Mononuclear cell (primary cell): Measurements from ENCODE around the gene GYPE. TPM values are rescaled to one million over a fixed set of nuclear protein-coding genes. Genes with fewer than 3 reads are reported as not detected.
"Not testable (repeated sequence)": the region's sequence is repeated elsewhere in the genome, so short reads cannot be mapped to it uniquely, and the experiment has no call there.

Experiments
- H3K27me3 ChIP-seq: 2 replicates; pipeline ENCODE4 v1.6.0; 2011; ENCODE audit warnings: low read length, control low read depth; ENCODE audit not compliant: insufficient read depth
- H3K4me1 ChIP-seq: 2 replicates; pipeline ENCODE4 v1.5.1; 2011; ENCODE audit warnings: mild to moderate bottlenecking, low read length, control low read depth; ENCODE audit not compliant: insufficient read depth
- H3K4me3 ChIP-seq: 2 replicates; pipeline ENCODE4 v1.5.1; 2011; ENCODE audit warnings: mild to moderate bottlenecking, low read length, moderate library complexity
- H3K9me3 ChIP-seq: 2 replicates; pipeline ENCODE4 v1.5.1; 2011; ENCODE audit warnings: low read depth, mild to moderate bottlenecking, control low read depth, low read length
- total RNA-seq: library from RNA; depleted of rRNA; stranded (reverse); fragments of >200 nt; gene quantifications from one replicate; pipeline ENCODE4 v1.2.3, GENCODE V29; 2012

The GYPE gene
- total RNA-seq, 1 donor, result 0.10 TPM

DNA sequence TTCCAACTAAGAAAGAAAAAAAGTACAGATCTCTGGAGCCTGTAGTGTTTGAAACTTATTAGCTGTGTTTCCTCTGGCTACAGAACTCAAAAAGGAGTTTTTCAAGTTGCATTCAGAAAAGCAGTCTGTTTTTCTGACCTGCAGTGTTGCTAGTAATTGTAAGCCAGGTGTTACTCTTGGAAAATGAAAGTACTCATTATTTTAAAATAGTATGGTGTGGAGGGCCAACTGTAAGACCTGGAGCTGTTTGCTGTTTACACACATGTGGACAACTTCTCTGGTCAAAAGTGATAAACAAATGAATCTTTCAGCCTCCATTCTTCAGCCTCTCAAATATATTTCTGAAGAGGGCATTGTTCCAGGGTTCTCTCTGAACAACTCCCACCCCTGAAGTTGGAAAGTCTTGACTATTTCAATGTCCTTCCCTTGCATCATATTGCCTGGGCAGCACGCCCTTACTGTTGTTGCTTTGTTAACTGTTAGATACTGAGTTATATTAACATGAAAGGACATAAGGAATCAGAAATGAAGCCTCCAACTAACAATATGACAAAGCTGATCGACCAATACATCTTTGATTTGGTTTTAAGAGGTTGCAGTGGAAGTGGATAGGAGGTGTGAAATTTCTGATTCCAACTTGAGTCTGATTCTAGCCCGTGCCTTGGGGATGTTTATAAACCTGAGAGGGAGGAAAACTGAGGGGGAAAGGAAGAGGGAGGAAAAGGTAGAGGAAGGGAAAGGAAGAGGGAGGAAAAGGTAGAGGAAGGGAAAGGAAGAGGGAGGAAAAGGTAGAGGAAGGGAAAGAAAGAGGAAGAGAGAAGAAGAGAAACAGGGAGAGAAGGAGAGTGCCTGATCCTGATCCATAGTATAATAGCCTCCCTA, 62.5 kb downstream of the GYPE start:
- not testable (repeated sequence) for H3K9me3 ChIP-seq

DNA sequence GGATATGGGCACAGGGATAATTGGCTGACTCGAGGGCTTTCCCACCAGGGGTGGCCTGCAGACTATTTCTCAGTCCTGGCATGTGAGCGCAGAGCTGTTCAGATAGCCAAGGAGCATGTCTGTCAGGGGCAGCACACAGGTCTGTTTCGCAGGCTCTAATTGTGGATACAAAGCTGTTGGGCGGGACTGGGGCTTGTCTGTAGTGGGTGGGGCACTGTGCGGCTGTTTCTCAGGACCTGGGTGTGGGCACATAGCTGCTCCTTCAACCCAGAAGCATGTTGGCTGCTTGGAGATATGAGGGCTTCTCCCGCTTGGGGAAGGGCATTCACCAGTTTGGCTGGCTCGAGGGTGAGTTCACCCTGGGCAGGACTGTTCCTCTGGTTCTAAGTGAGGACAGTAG, 65.9 kb downstream of the GYPE start:
- H3K4me1 ChIP-seq, H3K27me3 ChIP-seq, H3K9me3 ChIP-seq, H3K4me3 ChIP-seq: not testable (repeated sequence)

More for the DNA sequence above, 62.5 kb downstream of the GYPE start:
- H3K27me3 ChIP-seq, H3K4me3 ChIP-seq, H3K4me1 ChIP-seq: not testable (repeated sequence)

DNA sequence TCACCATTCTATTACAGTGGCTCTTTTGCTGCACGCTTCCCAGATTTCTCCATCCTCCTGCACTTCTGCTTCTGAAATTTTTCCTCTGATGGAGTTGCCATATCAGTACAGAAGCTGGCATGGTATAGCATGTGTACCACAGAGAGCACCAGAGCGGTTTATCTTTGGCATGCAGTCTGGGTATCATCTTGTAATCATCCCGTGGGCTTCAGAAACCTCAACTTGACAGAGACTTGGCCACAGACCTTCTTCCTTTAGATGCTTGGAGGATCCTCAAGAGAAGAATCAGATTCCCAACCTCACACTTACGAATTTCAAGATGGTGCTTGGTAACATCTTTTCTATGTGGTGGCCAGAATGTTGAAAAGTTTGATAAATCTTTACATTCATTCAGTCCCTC, 71.2 kb downstream of the GYPE start:
- not testable (repeated sequence) for H3K4me1 ChIP-seq, H3K9me3 ChIP-seq, H3K4me3 ChIP-seq, H3K27me3 ChIP-seq

DNA sequence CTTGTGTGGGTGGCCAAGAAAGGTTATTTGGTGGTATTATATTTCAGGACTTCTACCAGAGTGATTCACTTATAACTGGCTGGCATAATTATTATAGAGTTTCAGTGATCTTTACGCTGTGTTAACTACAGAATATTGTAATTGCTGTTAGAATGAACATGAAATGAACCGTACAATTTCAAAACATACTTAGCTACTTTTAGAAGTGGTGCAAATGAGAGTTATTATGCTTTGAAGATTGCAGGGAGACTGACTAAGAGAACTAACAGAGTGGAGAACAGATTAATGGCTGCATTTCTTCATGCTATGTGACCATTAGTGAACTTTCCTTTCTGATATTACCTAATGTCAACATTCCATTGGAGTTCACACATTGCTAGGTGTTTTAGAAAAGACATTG, 71.7 kb downstream of the GYPE start:
- H3K4me1 ChIP-seq, H3K27me3 ChIP-seq, H3K9me3 ChIP-seq, H3K4me3 ChIP-seq: not testable (repeated sequence)

DNA sequence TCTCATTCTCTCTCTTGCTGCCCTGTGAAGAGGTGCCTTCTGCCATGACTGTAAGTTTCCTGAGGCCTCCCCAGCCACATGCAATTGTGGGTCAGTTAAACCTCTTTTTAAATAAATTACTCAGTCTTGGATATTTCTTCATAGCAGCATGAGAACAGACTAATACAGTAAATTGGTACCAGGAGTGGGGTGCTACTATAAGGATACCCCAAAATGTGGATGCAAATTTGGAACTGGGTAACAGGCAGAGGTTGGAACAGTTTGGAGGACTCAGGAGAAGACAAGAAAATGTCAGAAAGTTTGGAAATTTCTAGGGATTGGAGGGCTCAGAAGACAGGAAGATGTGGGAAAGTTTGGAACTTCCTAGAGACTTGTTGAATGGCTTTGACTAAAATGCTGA, 74.8 kb downstream of the GYPE start:
- not testable (repeated sequence) for H3K27me3 ChIP-seq, H3K4me3 ChIP-seq, H3K9me3 ChIP-seq, H3K4me1 ChIP-seq

DNA sequence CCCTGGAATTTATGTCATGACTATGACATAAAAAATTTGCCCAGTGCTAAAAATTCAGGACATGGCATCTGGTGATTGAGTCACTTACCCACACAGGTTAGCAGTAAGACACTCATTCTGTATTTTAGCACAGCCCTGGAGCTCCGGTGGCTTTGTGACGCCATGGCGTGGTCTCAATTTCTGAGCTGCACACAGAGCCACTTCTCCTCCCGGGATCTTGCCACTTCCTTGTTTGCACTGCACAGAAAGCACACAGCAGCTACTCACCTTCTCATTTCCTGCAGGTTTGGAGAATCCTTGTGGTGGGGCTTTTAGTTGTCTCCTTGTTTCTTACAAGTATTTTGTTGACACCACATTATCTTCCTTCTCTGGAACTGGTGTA, 76.1 kb downstream of the GYPE start:
- H3K4me1 ChIP-seq, H3K27me3 ChIP-seq, H3K9me3 ChIP-seq, H3K4me3 ChIP-seq: not testable (repeated sequence)

Other genes with a start within 250 kb of the GYPE start
- not detected for gene FREM3, start 204.9 kb downstream of the GYPE start, total RNA-seq
- gene GYPB, start 113.8 kb upstream of the GYPE start, total RNA-seq, result not detected
- gene GYPA, start 235.2 kb upstream of the GYPE start, total RNA-seq, result 0.10 TPM